K562 (cell line): ENCODE measurements around the gene ENC1. TPM values are rescaled to one million over a fixed set of nuclear protein-coding genes. Genes with fewer than 3 reads are reported as not detected.

Experiments
- ATF6 ChIP-seq: sonication (generic); formaldehyde crosslinking; IDR thresholded peaks from 2 replicates; pipeline ENCODE4 v1.4.0; 2020; ENCODE audit warnings: mild to moderate bottlenecking, missing genetic modification reagents
- DLX4 ChIP-seq: fragments of 250-450 bp; sonication (Bioruptor Pico); IDR thresholded peaks from 2 replicates; pipeline ENCODE4 v1.6.1; 2021; ENCODE audit warnings: mild to moderate bottlenecking
- NR0B1 ChIP-seq: fragments of 450-650 bp; IDR thresholded peaks from one replicate; pipeline ENCODE4 v1.6.1; 2018; ENCODE audit warnings: mild to moderate bottlenecking, moderate library complexity; ENCODE audit not compliant: partially characterized antibody
- POLR2A ChIP-seq: fragments of 450-650 bp; conservative IDR thresholded peaks from 2 replicates; pipeline ENCODE4 v1.6.1; 2016
- REST ChIP-seq, 2 experiments: fragments of 450-650 bp; formaldehyde crosslinking in 1 of 2; IDR thresholded peaks; 2 replicates each; pipeline versions ENCODE4 v1.4.0 to v1.6.1; 2014 to 2020; ENCODE audit warnings: mild to moderate bottlenecking in 2 of 2, borderline replicate concordance in 1 of 2, low read depth in 1 of 2
- RUNX1 ChIP-seq: sonication (generic); IDR thresholded peaks from 2 replicates; pipeline ENCODE4 v1.6.1; 2016; ENCODE audit warnings: antibody characterized with exemption, low read depth
- SRSF1 ChIP-seq: fragments of 200-400 bp; formaldehyde crosslinking; IDR thresholded peaks from 2 replicates; pipeline ENCODE4 v1.6.1; 2017; ENCODE audit warnings: mild to moderate bottlenecking, low read depth, low read length, moderate library complexity
- TBP ChIP-seq: optimal IDR thresholded peaks from 2 replicates; pipeline ENCODE3; 2011; ENCODE audit warnings: low read depth, low read length, improper control_type of control experiment
- TEAD4 ChIP-seq, 2 experiments: sonication (generic) in 1 of 2; formaldehyde crosslinking in 1 of 2; IDR thresholded peaks; 2 replicates each; pipeline versions ENCODE4 v1.6.1 to v1.8.0; 2012 to 2022; ENCODE audit warnings: borderline replicate concordance in 1 of 2, inconsistent platforms in 1 of 2, low read length in 1 of 2, mild to moderate bottlenecking in 1 of 2, missing genetic modification reagents in 1 of 2
- THAP7 ChIP-seq: fragments of 250-450 bp; sonication (Bioruptor Pico); IDR thresholded peaks from 2 replicates; pipeline ENCODE4 v1.5.0; 2021
- ZNF445 ChIP-seq: fragments of 250-450 bp; sonication (Bioruptor Pico); IDR thresholded peaks from 2 replicates; pipeline ENCODE4 v1.4.0; 2020; ENCODE audit warnings: low read depth, mild to moderate bottlenecking, moderate library complexity
- ZNF655 ChIP-seq: fragments of 250-450 bp; sonication (Bioruptor Pico); IDR thresholded peaks from 2 replicates; pipeline ENCODE4 v1.5.0; 2021
- polyA plus RNA-seq, 8 experiments: library from polyadenylated mRNA; depleted of rRNA in 4 of 8; stranded (reverse) in 5 of 8; unstranded in 3 of 8; fragments of >200 nt; fragmentation: Nextera tagmentation in 2 of 8; fragmentation: Illumina TruSeq in 1 of 8; extraction: Ambion mirVana in 2 of 8; extraction: Trizol in 1 of 8; gene quantifications; 2 replicates each; pipeline versions ENCODE4 v1.2.1 to v1.2.3, GENCODE V29; 2011 to 2014; ENCODE audit warnings: inconsistent platforms in 1 of 8, missing spikeins in 1 of 8
- total RNA-seq, 7 experiments: library from RNA; depleted of rRNA in 6 of 7; stranded (reverse); fragments of >200 nt in 6 of 7; fragmentation: Illumina TruSeq in 2 of 7; extraction: Trizol in 2 of 7; gene quantifications; 2 replicates each; pipeline versions ENCODE4 v1.2.1 to v1.2.3, GENCODE V29; 2011 to 2021; ENCODE audit warnings: low replicate concordance in 1 of 7

The ENC1 gene
- total and polyA plus RNA-seq, 9 of the 15 experiments (the other 6 are each of a cell fraction or from before 2014, with no cell fraction given): 0.17 to 3.2 (median 0.97) TPM

GRCh38 chr5:74673011-74673790 is 32.7 kb upstream of the ENC1 start (continued):
- peak; percentile 65; the same call in 1 of the 2 replicates for TF ChIP-seq REST (IDR thresholded peaks at IDR 0.05; ENCODE audit: borderline replicate concordance)
- no peak for TF ChIP-seq REST (CRISPR knock-in tag; IDR thresholded peaks at IDR 0.05; ENCODE audit: low read depth)
- TF ChIP-seq RUNX1: no peak
- no peak for TF ChIP-seq DLX4 (CRISPR knock-in tag)
- TF ChIP-seq TBP: no peak
- TF ChIP-seq ZNF445 (CRISPR knock-in tag): no peak
- no peak for TF ChIP-seq ATF6 (CRISPR knock-in tag)
- TF ChIP-seq POLR2A: no peak
- no peak for TF ChIP-seq ZNF655 (CRISPR knock-in tag)
- TF ChIP-seq SRSF1: no peak
- no peak for TF ChIP-seq NR0B1
- TF ChIP-seq THAP7 (CRISPR knock-in tag): no peak
- no peak for TF ChIP-seq TEAD4 (IDR thresholded peaks at IDR 0.05; ENCODE audit: low read length)
- no peak for TF ChIP-seq TEAD4 (CRISPR knock-in tag; IDR thresholded peaks at IDR 0.05; ENCODE audit: borderline replicate concordance)
